GM12801 (cell line): ENCODE measurements around the gene CPT1B.

Source experiments
- TF ChIP-seq, protein P1 (sequence below): IDR thresholded peaks from one replicate; pipeline ENCODE4 v1.5.1; 2011; ENCODE audit warnings: control low read depth; ENCODE audit not compliant: insufficient read length; ENCODE audit errors: extremely low read depth

Gene CPT1B

DNA sequence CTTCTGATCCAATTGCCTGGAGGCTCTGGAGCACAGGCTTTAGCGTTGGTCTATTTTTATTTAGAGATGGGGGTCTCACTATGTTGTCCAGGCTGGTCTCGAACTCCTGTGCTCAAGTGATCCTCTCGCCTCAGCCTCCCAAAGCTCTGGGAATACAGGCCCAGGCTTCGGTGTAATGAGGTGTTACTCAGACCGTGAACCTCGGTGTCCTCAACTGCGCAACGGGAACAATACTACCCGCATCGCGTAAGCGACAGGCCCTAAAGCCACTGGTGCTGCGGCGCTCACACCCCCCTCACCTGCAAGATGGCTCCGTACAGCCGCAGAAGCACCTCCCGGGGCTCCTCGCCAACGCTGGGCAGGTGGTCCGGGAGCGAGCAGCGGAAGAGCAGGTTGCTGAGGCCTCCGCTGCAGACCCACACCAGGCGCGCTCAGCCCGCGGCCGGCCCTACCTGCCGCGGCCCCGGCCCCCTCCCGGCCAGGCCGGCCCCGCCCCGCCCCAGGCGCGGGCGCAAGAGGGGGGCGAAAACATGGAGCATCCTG, 3.8 kb upstream of the CPT1B start:
- TF ChIP-seq, protein P1, sequence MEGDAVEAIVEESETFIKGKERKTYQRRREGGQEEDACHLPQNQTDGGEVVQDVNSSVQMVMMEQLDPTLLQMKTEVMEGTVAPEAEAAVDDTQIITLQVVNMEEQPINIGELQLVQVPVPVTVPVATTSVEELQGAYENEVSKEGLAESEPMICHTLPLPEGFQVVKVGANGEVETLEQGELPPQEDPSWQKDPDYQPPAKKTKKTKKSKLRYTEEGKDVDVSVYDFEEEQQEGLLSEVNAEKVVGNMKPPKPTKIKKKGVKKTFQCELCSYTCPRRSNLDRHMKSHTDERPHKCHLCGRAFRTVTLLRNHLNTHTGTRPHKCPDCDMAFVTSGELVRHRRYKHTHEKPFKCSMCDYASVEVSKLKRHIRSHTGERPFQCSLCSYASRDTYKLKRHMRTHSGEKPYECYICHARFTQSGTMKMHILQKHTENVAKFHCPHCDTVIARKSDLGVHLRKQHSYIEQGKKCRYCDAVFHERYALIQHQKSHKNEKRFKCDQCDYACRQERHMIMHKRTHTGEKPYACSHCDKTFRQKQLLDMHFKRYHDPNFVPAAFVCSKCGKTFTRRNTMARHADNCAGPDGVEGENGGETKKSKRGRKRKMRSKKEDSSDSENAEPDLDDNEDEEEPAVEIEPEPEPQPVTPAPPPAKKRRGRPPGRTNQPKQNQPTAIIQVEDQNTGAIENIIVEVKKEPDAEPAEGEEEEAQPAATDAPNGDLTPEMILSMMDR, result no peak

DNA sequence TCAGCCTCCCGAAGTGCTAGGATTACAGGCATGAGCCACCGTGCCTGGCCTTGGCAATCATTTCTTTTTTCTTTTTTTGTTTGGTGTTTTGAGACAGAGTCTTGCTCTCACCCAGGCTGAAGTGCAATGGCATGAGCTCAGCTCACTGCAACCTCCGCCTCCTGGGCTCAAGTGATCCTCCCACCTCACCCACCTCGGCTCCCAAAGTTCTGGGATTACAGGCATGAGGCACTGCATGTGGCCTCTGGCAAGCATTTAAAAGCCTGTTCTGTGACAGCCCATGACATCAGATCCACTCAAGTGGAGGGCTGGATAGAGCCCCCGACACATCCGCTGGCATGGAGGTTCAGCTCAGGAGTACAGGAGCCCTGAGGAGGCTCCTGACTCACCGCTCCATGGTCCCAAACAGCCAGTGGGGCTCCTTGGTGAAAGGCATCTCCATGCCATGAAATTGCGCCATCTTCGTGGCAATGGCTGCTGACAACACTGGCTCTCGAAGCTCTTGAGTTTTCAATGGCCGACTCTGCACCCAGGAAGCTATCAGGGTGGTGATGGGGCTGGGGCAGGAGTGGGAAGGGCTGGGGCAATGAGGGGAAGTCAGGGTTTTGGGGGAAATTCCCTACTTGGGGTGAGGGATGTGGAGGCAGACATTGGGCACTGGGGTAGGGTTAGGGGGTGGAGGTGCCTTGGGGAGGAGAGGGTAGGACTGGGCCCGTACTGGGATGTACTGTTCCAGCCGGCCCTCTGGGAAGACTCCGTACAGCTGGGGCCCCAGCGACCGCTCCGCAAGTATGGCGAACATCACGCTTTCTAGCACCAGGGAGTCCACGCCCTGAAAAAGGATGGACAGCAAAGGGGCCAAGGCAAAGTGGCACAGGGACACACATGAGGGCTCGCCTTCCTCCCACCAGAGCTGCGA, 3.1 kb upstream of the CPT1B start:
- TF ChIP-seq, protein P1, result no peak

DNA sequence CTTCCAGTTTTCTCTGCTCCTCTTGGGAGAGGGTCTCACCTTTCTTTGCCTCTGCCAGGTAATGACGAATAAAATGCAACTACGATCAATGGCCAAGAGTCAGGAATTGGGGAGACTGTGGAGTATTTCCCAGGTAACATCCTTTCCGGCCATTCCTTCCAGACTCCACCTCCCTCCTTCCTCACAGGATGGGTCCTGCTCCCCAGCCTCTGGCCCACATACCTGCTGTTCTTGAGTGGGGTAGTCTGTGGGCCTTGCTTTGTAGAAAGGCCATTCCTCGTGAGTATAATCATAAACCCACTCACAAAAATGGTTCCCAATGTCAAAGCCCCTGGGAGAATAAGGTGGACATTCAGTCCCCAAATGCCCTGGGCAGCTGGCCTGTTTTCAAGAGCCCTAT, 1.5 kb upstream of the CPT1B start:
- TF ChIP-seq, protein P1, result no peak

DNA sequence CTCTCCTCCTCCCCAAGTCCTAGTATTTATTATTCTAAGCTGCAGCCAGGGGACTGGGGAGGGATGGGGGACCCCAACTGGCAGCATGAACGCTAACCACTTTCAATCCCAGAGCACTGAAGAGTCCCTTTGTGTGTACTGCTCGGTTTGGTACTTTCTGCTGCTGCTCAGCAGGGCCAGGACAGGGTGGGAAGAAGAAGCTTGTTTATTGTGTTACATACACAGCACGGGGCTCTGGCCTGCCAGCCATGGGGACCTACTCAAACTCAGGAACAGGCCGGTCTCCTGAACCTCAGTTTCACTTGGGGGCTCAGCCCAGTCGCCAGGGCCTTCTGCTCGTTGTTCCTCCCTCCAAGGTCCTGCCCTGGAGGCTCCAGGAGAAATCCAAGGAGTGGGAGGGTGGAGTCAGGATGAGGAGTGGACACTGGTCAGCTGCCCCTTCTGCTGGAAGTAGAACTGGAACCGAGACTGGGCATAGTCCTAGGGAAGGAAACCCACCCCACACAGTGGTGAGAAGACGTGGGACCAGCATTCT, 616 bp upstream of the CPT1B start:
- TF ChIP-seq, protein P1, result no peak

DNA sequence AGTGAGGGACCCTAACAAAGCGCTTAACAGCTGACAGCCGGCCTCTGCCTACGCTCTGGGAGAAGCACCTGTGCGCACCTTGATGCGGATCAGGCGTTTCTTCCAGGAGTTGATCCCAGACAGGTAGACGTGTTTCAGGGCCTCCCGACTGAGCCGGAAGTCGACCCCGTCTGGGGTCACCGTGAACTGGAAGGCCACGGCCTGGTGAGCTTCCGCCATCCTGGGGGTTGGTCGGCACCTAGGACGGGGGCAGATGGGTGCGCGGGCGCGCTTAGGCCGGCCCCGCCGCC, 585 bp downstream of the CPT1B start:
- TF ChIP-seq, protein P1, result no peak

DNA sequence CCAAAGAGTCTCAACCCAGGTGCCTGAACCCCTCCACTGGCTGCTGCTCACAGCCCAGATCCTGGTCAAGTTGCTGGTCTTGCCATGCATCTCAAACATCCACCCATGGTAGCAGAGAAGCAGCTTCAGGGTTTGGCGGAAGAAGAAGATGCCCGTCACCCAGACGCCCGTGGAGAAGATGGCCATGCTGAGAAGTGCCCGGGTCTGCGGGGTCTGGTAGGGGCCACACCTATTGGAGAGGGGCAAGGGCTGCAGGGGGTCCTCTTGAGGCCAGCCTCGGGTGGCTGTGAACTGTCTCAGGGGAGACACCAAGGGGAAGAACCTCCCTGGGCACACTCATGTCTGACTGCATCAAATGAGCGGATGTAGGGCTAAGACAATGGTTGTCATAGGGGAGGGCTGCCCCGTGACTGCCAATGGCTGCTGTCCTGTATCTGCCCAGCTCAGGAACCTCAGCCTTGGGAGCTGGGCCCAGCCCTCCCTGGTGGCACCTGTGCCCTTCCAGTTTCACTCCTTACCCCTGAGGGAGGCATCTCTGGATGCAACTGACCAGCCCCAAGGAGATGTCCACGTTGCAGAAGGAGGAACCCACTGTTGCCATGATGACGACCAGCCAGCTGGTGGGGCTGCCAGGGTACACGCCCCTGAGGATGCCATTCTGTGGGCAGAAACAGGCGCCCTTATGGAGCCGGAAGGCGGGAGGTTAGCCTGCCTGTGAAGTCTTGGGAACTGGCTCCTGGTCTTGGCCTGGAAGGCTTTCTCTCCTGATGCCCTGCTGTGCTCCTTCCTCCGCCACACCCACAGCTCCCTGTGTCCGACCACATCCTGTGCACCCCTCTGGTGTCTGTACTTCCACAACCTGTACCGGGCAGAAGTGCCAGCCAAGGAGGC, 1.2 kb downstream of the CPT1B start:
- TF ChIP-seq, protein P1, result no peak

DNA sequence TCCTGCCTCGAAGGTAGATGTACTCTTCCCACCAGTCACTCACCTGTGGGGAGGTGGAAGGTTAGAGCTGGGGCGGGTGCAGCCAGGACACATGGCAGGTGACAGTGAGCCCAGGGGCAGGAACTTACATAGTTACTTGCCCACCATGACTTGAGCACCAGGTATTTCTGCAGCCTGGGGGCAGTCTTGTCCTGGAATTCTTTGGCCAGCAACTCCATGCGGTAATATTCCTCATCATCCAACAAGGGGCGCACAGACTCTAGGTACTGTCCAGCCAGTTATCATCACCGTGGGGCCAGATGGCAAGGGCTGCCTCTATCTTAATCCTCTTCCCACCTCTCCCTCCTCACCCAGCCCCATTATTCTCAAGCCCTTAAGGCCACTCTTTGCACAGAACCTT, 2.2 kb downstream of the CPT1B start:
- TF ChIP-seq, protein P1, result no peak
